Activated naive CD8-positive, alpha-beta T cell treated with anti-CD3 and anti-CD28 coated beads, Interleukin-2, amount 10 ng/mL, durations not matched to agents 7 days and 5 days (primary cell): ENCODE data around the gene CREB5. TPM values are rescaled to one million over a fixed set of nuclear protein-coding genes. Genes with fewer than 3 reads are reported as not detected.

Experiments
- ATAC-seq: fragments of 150-1000 bp; cut with Tn5 transposase; one replicate; pipeline ENCODE4 v1.10.0; 2021; ENCODE audit warnings: low read depth, moderate library complexity
- POLR2A ChIA-PET: fragments of 350-600 bp; sonication (Branson Sonifier 250); formaldehyde crosslinking; loops from one replicate; lab custom pipeline; 2021; ENCODE audit warnings: antibody characterized with exemption; lab: Charles Lee
- DNase-seq: peaks from one replicate; pipeline ENCODE4 v3.0.0; 2021
- H3K27ac Mint-ChIP-seq: one replicate; pipeline ENCODE4 v1.8.0; 2022; ENCODE audit warnings: mild to moderate bottlenecking, mixed read lengths
- H3K27me3 Mint-ChIP-seq: one replicate; pipeline ENCODE4 v1.8.0; 2022; ENCODE audit warnings: mild to moderate bottlenecking, moderate library complexity, mixed read lengths
- H3K36me3 Mint-ChIP-seq: one replicate; pipeline ENCODE4 v1.8.0; 2021; ENCODE audit warnings: mild to moderate bottlenecking, mixed read lengths
- H3K4me1 Mint-ChIP-seq: one replicate; pipeline ENCODE4 v1.8.0; 2021; ENCODE audit warnings: mixed read lengths
- H3K4me3 Mint-ChIP-seq: one replicate; pipeline ENCODE4 v1.8.0; 2022; ENCODE audit warnings: mild to moderate bottlenecking, moderate library complexity, mixed read lengths
- H3K9me3 Mint-ChIP-seq: one replicate; pipeline ENCODE4 v1.8.0; 2021; ENCODE audit warnings: mixed read lengths
- total RNA-seq, 2 experiments: library from RNA; stranded (reverse); gene quantifications; one replicate each; pipeline ENCODE4 v1.2.3, GENCODE V29; 2021

Gene CREB5
- total RNA-seq, 2 experiments from 2014 or later = not detected

GRCh38 chr7:28668085-28668484, 255.8 kb downstream of the CREB5 start:
- POLR2A ChIA-PET = no interaction called here
- ATAC-seq (no peak), DNase-seq (no peak)
- no peak overlapping the region for H3K27ac Mint-ChIP-seq
- peaks cover 14% of the 10 kb centered on the region for H3K27me3 Mint-ChIP-seq
- no peaks in the 10 kb centered on the region for H3K4me1 Mint-ChIP-seq
- no peaks in the 10 kb centered on the region for H3K9me3 Mint-ChIP-seq
- H3K36me3 Mint-ChIP-seq = no peaks in the 10 kb centered on the region
- no peak overlapping the region for H3K4me3 Mint-ChIP-seq

- Mint-ChIP-seq H3K27ac (no peak overlapping the region), H3K36me3 (no peaks in the 10 kb centered on the region), H3K4me1 (no peaks in the 10 kb centered on the region), H3K27me3 (peaks cover 9% of the 10 kb centered on the region), H3K4me3 (no peak overlapping the region), H3K9me3 (no peaks in the 10 kb centered on the region)
- no peak for ATAC-seq
- POLR2A ChIA-PET = no interaction called here
- no peak for DNase-seq
Measured at GRCh38 chr7:28669330-28669729, 257.0 kb downstream of the CREB5 start.

DNA sequence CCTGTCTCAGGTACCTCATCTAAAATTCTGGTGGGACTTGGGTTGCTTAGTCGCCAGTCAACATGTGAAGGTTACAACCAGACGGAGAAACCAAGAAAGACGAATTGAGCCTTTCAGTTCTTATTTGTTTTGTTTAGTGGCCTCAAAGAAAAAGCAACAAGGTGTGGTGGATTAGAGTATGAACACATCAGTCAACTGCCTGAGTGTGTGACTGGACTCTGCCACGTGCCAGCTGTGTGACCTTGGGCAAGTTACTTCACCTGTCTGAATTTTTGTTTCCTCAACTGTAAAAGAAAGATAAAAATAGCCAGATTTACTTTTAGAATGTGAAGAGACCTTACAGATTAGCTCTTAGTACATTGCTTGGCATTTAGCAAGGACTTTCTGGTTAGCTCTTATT, 259.2 kb downstream of the CREB5 start:
- Mint-ChIP-seq H3K36me3 (no peaks in the 10 kb centered on the region), H3K27me3 (no peaks in the 10 kb centered on the region), H3K4me1 (no peaks in the 10 kb centered on the region), H3K27ac (no peak overlapping the region), H3K9me3 (no peaks in the 10 kb centered on the region), H3K4me3 (no peak overlapping the region)
- DNase-seq (no peak), ATAC-seq (no peak)
- POLR2A ChIA-PET = no interaction called here

DNA sequence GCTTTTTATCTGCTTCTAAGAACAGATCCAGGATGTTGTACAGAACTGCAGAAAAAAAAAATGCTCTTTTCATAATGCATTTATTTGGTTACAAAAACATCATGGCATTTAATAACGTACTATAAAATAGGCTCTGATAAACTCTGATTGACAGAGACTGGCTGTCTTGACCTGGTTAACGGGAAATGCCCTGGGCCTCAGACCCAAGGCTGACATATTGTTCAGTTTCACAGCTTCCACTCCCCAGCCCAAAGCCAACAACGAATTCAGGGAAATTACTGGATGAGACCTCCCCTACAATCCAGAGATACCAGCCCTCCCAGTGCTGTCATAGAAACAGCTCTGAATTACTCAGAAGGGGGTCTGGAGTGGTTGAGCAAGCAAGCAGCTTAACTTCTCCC, 260.1 kb downstream of the CREB5 start:
- POLR2A ChIA-PET = no interaction called here
- no peaks in the 10 kb centered on the region for H3K9me3 Mint-ChIP-seq
- no peak overlapping the region for H3K4me3 Mint-ChIP-seq
- no peaks in the 10 kb centered on the region for H3K36me3 Mint-ChIP-seq
- ATAC-seq (no peak), DNase-seq (no peak)
- no peaks in the 10 kb centered on the region for H3K27me3 Mint-ChIP-seq
- H3K4me1 Mint-ChIP-seq = no peaks in the 10 kb centered on the region
- H3K27ac Mint-ChIP-seq = no peak overlapping the region

DNA sequence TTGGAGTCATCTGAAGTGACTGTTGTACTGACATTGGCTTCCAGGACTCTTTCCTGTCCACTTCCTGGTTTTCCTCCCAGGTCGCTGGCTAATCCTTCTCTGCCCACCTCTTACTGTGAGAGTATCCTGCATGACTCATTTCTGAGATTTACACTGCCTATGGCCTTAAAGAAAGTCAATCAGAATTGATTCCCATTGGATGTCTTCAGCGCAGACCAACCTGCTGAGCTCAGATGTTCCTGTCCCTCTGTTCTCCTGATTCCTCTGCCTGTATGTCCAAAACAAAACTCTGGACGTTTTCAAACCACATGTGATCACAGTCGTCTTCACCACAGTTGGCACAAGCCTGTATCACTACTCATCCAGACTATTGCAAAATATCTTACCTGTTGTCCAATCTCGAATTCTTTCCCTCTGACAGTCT, 262.1 kb downstream of the CREB5 start:
- no peak for DNase-seq
- Mint-ChIP-seq H3K4me3 (no peak overlapping the region), H3K36me3 (no peaks in the 10 kb centered on the region), H3K27me3 (no peaks in the 10 kb centered on the region), H3K27ac (no peak overlapping the region), H3K4me1 (no peaks in the 10 kb centered on the region), H3K9me3 (no peaks in the 10 kb centered on the region)
- ATAC-seq = no peak
- POLR2A ChIA-PET = no interaction called here

DNA sequence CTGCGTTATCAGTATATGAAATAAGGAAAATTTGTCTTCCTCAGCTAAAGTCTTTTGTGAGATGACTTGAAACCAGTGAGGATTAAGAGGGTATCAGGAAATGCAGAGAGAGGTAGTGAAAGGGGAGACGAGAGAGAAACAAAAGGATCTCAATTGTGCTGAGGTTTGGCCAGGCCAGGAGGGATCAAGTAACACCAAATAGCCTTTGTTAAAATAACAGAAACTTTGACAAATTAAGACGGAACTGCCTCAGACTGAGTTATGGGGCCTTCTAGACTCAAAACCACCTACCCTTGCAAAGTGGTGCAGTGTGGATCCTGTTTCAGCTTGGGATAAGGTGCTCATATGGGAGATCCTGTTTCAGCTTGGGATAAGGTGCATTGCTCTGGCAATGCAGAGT, 263.1 kb downstream of the CREB5 start:
- ATAC-seq (no peak), DNase-seq (no peak)
- Mint-ChIP-seq H3K27ac (no peak overlapping the region), H3K9me3 (no peaks in the 10 kb centered on the region), H3K4me1 (no peaks in the 10 kb centered on the region), H3K4me3 (no peak overlapping the region), H3K27me3 (no peaks in the 10 kb centered on the region), H3K36me3 (no peaks in the 10 kb centered on the region)
- POLR2A ChIA-PET = no interaction called here

GRCh38 chr7:28677668-28678067, 265.4 kb downstream of the CREB5 start:
- no peaks in the 10 kb centered on the region for H3K27me3 Mint-ChIP-seq
- H3K27ac Mint-ChIP-seq = no peak overlapping the region
- no peak overlapping the region for H3K4me3 Mint-ChIP-seq
- POLR2A ChIA-PET = interaction anchor here (0.6 kb wide), 1 partner anchor 93 kb away, joined by 3 read pairs; no protein-coding TSS in a partner anchor
- DNase-seq (no peak), ATAC-seq (no peak)
- no peaks in the 10 kb centered on the region for H3K4me1 Mint-ChIP-seq
- no peaks in the 10 kb centered on the region for H3K36me3 Mint-ChIP-seq
- no peaks in the 10 kb centered on the region for H3K9me3 Mint-ChIP-seq

DNA sequence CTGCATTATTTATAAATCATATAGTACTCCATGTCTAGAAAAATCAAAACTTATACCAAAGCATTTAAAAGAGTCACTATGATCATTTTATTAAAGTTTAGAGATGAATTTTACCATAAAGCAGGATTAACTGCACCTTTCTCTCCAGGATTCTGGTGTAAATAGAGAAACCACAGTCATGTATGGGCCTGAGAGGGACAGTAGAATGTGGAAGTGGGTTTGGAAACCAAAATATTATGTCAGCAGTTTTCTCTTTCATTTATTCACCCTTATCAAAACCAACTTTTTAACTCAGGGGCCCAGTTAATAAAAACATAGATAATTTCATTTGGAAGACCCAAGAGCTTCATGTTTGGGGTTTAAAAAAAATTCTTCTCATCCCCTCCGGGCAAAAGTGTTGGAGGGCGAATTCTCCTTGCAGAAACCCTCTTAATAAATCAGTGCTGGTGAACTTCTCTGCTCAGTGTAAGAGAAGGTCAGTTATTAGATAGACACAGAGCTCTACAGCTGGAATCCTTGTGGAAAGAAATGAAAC, 266.2 kb downstream of the CREB5 start:
- POLR2A ChIA-PET = no interaction called here
- H3K27ac Mint-ChIP-seq = no peak overlapping the region
- ATAC-seq = no peak
- H3K4me1 Mint-ChIP-seq = no peaks in the 10 kb centered on the region
- H3K36me3 Mint-ChIP-seq = no peaks in the 10 kb centered on the region
- no peak overlapping the region for H3K4me3 Mint-ChIP-seq
- no peaks in the 10 kb centered on the region for H3K9me3 Mint-ChIP-seq
- H3K27me3 Mint-ChIP-seq = peaks cover 4% of the 10 kb centered on the region
- DNase-seq = no peak

DNA sequence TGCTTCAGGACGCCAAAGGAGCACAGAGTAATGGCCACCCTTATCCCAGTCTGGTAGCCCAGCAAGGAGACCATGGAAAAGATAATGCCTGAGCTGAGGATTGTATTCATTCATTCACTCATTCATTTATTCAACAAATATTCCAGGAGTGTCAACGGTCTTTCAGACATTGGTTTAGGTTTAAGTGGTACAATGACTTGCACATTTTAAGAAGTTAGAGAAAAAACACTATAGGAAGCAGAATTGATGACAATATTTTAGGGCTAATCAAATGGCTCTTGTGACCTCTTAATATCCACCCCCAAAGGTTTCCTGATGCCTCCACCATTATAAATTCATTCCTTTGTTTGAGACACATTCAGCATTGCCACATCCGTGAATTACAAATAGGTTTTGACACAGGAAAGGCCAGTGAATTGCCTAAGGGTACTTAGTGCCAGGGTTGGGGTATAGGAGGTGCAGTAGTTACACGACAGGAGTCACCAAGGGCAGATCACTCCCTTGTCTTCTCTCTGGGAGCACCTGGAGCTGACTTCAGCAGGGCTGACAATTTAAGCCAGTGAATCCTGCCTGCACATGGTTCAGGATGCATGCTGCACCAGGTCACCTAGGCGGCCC, 269.5 kb downstream of the CREB5 start:
- ATAC-seq = no peak
- H3K4me3 Mint-ChIP-seq = no peak overlapping the region
- H3K27ac Mint-ChIP-seq = no peak overlapping the region
- H3K27me3 Mint-ChIP-seq = peaks cover 13% of the 10 kb centered on the region
- POLR2A ChIA-PET = no interaction called here
- no peaks in the 10 kb centered on the region for H3K9me3 Mint-ChIP-seq
- no peaks in the 10 kb centered on the region for H3K4me1 Mint-ChIP-seq
- no peak for DNase-seq
- no peaks in the 10 kb centered on the region for H3K36me3 Mint-ChIP-seq

DNA sequence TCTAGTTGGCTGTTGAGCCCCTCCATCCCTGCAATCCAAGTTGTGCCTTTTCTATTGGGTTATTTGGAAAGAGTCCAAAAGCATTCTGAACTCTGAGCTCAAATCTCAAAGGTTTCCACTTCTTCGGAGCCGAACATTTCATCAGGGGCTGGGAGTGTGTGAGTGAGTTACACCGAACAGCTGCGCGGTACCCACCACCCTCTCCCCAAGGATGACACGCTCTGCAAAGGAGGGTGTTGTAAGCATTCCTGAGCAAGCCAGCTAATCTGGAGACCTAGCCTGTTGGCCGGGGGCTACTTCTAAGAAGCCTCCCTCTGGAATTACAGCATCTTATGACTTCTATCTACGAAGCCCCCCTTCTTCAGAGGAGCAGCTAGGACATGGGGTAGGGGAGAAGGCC, 270.5 kb downstream of the CREB5 start:
- peaks cover 13% of the 10 kb centered on the region for H3K27me3 Mint-ChIP-seq
- H3K4me1 Mint-ChIP-seq = no peaks in the 10 kb centered on the region
- no peak overlapping the region for H3K4me3 Mint-ChIP-seq
- POLR2A ChIA-PET = no interaction called here
- no peak for DNase-seq
- ATAC-seq = no peak
- H3K9me3 Mint-ChIP-seq = no peaks in the 10 kb centered on the region
- no peak overlapping the region for H3K27ac Mint-ChIP-seq
- H3K36me3 Mint-ChIP-seq = no peaks in the 10 kb centered on the region

DNA sequence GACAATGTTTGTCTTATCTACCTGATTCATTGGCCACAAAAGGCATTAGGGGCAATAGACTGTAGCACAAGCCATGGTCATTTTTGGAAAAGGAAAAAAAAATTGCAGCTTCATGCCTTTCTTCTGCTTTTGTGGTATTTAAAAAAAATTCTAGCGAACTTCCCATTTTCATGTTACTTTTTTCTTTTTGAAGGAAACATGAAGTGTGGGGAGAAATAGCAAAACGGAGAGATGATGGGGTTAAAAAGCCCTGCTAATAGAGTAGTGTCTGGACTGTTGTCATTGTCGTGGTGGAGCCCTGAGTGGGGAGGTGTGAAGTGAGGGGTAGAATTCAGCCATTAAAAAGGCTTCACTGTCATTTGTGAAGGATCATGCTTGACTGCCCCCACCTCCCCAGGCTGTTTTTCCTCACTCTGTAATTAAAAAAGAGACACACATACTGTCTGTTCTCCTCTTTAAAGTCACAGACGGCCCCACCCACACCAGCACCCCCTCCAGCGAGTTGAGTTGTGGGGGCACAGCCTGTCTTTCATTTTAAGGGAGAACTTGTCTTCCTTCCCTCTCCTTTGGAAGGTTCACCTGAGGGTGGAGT, 272.4 kb downstream of the CREB5 start:
- ATAC-seq = no peak
- POLR2A ChIA-PET = no interaction called here
- peaks cover 13% of the 10 kb centered on the region for H3K27me3 Mint-ChIP-seq

GRCh38 chr7:28685242-28685643, 272.9 kb downstream of the CREB5 start:
- no peak for DNase-seq
- no peak overlapping the region for H3K4me3 Mint-ChIP-seq
- peaks cover 13% of the 10 kb centered on the region for H3K27me3 Mint-ChIP-seq
- H3K36me3 Mint-ChIP-seq = no peaks in the 10 kb centered on the region
- no peak for ATAC-seq
- POLR2A ChIA-PET = no interaction called here
- no peak overlapping the region for H3K27ac Mint-ChIP-seq
- H3K4me1 Mint-ChIP-seq = no peaks in the 10 kb centered on the region
- H3K9me3 Mint-ChIP-seq = no peaks in the 10 kb centered on the region

More for the DNA sequence above, 272.4 kb downstream of the CREB5 start:
- Mint-ChIP-seq H3K9me3 (no peaks in the 10 kb centered on the region), H3K4me3 (no peak overlapping the region), H3K36me3 (no peaks in the 10 kb centered on the region), H3K27ac (no peak overlapping the region), H3K4me1 (no peaks in the 10 kb centered on the region)
- no peak for DNase-seq

DNA sequence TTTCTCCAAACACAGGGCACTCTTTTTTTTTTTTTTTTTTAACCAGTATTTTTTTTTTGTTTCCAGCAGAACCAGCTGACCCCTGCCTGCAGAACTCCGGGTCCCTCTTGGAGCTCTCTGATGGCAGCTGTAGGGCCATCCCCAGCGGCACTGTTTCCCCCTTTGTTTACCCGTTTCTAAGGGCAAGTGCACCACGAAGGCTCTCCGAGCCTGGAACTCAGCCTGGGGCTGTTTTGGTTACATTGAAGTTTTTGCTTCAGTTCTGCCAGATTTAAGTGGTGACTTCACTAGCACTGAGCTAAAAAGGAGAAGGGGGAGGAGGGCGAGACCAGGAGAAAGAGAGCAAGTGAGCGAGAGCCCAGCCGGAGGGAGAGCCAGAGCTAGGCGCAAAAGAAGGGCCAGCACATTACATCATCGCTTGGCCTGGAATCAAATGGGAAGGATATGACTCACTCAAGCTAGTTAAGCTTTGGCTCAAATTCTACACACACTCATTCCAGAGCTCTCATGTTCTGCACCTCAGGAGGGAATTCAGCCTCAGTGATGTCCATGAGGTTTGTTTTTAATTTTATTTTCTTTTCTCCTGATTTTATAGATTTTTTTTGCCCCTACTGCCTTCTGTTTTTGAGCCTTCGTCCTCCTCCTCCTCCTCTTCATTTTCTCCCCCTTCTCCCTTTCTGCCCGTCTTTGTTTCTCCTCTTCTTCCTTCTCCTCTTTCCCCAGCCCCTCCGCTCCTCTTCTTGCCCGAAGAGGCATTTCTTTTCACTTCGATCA, 273.5 kb downstream of the CREB5 start:
- Mint-ChIP-seq H3K36me3 (no peaks in the 10 kb centered on the region), H3K4me3 (no peak overlapping the region), H3K4me1 (no peaks in the 10 kb centered on the region), H3K27me3 (peaks cover 13% of the 10 kb centered on the region), H3K27ac (no peak overlapping the region), H3K9me3 (no peaks in the 10 kb centered on the region)
- ATAC-seq = peak; percentile 54
- no peak for DNase-seq
- POLR2A ChIA-PET = no interaction called here

GRCh38 chr7:28686418-28686800, 274.1 kb downstream of the CREB5 start:
- H3K27me3 Mint-ChIP-seq = peaks cover 13% of the 10 kb centered on the region
- no peaks in the 10 kb centered on the region for H3K9me3 Mint-ChIP-seq
- no peak for DNase-seq
- no peak overlapping the region for H3K27ac Mint-ChIP-seq
- H3K4me3 Mint-ChIP-seq = no peak overlapping the region
- no peak for ATAC-seq
- POLR2A ChIA-PET = no interaction called here
- no peaks in the 10 kb centered on the region for H3K36me3 Mint-ChIP-seq
- no peaks in the 10 kb centered on the region for H3K4me1 Mint-ChIP-seq
